GM12873 (cell line): ENCODE results near the gene TESK2.

Experiments used
- TF ChIP-seq, protein P1 (sequence below): IDR thresholded peaks from 2 replicates; pipeline ENCODE4 v1.5.1; 2012; ENCODE audit warnings: low read depth, mild to moderate bottlenecking, moderate library complexity, low read length, control low read depth; ENCODE audit not compliant: insufficient read depth; ENCODE audit errors: missing control alignments

Gene TESK2

DNA sequence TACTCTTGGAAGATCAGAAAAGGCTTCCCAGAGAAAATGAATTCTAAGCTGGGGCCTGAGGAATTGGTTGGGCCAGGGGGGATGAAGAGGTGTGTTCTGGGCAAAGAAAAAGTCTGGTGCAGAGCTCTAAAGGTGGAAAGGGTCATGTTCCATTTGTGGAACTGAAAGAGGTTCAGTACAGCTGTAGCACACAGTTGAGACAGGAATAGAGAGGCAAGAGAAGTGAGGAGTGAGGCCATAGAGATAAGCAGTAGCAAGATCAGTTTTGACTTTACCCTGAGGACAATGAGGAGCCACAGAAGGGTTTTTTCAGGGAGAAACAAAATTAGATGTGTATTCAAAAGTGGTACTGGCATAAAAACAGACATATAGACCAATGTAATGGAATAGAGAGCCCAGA is 120.4 kb downstream of the TESK2 start:
- TF ChIP-seq, protein P1, sequence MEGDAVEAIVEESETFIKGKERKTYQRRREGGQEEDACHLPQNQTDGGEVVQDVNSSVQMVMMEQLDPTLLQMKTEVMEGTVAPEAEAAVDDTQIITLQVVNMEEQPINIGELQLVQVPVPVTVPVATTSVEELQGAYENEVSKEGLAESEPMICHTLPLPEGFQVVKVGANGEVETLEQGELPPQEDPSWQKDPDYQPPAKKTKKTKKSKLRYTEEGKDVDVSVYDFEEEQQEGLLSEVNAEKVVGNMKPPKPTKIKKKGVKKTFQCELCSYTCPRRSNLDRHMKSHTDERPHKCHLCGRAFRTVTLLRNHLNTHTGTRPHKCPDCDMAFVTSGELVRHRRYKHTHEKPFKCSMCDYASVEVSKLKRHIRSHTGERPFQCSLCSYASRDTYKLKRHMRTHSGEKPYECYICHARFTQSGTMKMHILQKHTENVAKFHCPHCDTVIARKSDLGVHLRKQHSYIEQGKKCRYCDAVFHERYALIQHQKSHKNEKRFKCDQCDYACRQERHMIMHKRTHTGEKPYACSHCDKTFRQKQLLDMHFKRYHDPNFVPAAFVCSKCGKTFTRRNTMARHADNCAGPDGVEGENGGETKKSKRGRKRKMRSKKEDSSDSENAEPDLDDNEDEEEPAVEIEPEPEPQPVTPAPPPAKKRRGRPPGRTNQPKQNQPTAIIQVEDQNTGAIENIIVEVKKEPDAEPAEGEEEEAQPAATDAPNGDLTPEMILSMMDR, result no peak

DNA sequence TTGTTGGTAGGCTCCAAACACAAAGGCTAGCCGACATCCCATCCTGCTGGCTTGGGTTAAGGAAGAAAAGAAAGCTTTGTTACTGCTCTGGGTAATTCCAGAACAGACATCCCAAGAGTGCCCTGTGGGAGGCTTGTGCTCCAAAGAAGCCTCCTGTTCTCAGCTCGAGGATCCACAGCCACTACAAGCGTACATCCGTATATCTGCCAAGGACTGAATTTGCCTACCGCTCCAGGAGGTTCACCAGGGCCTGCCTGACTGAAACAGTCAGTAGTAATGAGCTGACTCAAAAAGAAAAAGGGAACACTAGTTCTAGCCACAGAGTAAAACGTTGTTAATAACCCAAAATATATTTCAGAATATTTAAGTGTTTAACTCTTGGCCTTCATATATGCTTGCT is 125.9 kb downstream of the TESK2 start:
- TF ChIP-seq, protein P1, result no peak

DNA sequence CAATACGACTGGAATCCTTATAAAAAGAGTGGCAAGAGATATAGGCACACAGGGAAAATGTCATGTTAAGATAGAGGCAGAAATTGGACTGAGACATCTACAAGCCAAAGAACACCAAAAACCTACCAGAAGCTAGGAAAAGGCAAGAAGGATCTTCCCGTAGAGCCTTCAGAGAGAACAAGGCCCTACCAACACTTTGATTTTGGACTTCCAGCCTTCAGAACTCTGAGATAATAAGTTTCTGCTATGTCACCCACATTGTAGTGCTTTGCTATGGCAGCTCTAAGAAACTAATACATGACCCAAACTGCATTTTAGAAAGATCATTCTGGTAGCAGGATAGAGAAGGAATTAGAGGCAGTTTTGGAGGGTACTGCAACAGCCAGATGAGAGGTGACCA is 126.7 kb downstream of the TESK2 start:
- TF ChIP-seq, protein P1, result no peak

DNA sequence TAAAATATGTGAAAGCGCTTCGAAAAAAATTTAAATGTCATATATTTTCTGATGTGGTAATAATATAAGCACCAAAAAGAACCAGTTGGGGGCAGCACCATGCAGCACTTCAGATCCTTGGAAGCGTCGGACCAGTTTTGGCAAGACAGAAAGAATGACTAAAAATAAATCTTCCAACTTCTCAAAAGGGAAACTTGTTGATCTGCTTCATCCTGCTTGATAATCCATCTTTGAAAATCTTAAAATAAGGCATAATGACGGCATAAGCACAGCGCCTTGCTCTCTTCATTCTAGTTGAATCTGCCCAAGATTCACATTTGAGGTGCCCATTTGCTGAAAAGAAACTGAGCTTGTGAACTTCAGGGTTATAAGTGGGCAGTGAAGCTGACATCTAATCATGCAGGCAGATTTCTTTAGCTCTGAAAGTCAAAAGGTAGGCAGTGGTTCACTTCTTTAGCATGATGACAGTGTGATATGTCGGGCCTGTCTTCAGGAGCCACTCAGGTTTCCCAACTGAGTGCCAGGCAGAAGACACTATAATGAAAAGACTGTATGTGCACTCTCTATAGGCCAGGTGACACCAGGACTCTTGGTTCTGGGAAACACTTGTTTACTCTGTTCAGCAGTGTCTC is 131.0 kb downstream of the TESK2 start:
- TF ChIP-seq, protein P1, result peak; percentile 58

DNA sequence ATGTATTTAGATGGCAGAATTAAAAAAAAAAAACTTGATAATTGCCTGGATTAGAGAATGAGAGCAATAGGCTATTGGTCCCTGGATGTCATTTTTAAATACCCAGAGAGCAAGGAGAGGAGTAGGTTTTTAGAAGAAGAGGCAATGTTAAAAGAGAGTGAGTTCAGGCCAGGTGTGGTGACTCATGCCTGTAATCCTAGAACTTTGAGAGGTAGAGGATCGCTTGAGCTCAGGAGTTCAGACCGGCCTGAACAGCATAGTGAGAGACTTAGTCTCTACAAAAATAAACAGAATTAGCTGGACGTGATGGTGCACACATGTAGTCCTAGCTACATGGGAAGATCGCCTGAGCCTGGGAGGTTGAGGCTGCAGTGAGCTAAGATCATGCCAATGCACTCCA is 134.8 kb downstream of the TESK2 start:
- TF ChIP-seq, protein P1, result no peak

DNA sequence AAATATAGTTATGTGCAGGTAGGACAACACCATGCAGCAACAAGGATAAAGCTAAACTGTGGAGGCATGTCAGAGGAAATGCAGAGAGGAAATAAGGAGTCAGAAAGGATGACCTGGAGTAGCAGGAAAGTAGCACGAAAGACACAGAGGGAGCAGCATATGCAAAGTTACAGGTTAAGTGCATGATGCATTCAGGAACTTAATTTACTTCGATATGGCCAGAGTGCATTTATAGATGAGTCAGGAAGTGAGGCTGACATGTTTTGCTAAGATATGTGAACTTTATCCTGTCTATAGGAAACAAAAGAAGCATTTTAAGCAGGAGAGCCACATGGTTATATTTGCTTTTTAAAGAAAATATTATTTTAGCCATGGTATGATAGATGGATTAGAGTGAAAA is 135.3 kb downstream of the TESK2 start:
- TF ChIP-seq, protein P1, result no peak

DNA sequence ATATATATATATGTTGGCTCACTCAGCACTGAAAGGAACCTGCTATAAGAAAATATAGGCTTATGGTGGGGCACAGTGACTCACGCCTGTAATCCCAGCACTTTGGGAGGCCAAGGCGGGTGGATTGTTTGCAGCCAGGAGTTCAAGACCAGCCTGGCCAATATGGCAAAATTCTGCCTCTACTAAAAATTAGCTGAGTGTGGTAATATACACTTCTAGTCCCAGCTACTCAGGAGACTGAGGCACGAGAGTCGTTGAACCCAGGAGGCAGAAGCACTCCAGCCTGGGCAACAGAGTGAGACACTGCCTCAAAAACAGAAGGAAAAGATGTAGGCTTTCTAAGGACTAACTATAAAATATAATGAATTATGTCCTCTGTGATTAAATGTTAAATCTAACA is 136.1 kb downstream of the TESK2 start:
- TF ChIP-seq, protein P1, result no peak
